ENCODE results near the gene HAVCR1.
"Not testable (repeated sequence)": the region's sequence is repeated elsewhere in the genome, so short reads cannot be mapped to it uniquely, and the experiment has no call there.

The HAVCR1 gene

GRCh38 chr5:157059093-157059539 lies at the start of gene HAVCR1:
Gene HAVCR1 (minus strand): TSS chr5:157059116. CDS start chr5:157057943, 1,173 bp downstream.
- no peak for DNase-seq

- no peak for DNase-seq
Observed at GRCh38 chr5:157107508-157107907, 48.6 kb upstream of the HAVCR1 start.

- DNase-seq: peak; percentile 60
Observed at GRCh38 chr5:157106630-157107461, 47.9 kb upstream of the HAVCR1 start.

GRCh38 chr5:157100140-157100679 lies 41.3 kb upstream of the HAVCR1 start:
- DNase-seq: peak; percentile 43

- DNase-seq: no peak
Observed at GRCh38 chr5:157088342-157088990, 29.6 kb upstream of the HAVCR1 start.

- no peak for DNase-seq
Observed at GRCh38 chr5:157086751-157087359, 27.9 kb upstream of the HAVCR1 start.

GRCh38 chr5:157085930-157086329 lies 27.0 kb upstream of the HAVCR1 start:
- no peak for DNase-seq

- DNase-seq: no peak
Observed at GRCh38 chr5:157080286-157080685, 21.4 kb upstream of the HAVCR1 start.

GRCh38 chr5:157076558-157076957 lies 17.6 kb upstream of the HAVCR1 start:
- no peak for DNase-seq

- DNase-seq: no peak
Observed at GRCh38 chr5:157072508-157072907, 13.6 kb upstream of the HAVCR1 start.

- DNase-seq: no peak
Observed at GRCh38 chr5:157069949-157070348, 11.0 kb upstream of the HAVCR1 start.

GRCh38 chr5:157068785-157069184 lies 9.9 kb upstream of the HAVCR1 start:
- no peak for DNase-seq

GRCh38 chr5:157068339-157068738 lies 9.4 kb upstream of the HAVCR1 start:
- no peak for DNase-seq

GRCh38 chr5:157067005-157067404 lies 8.1 kb upstream of the HAVCR1 start:
- DNase-seq: no peak

GRCh38 chr5:157066080-157066479 lies 7.2 kb upstream of the HAVCR1 start:
- no peak for DNase-seq

GRCh38 chr5:157063776-157064430 lies 5.0 kb upstream of the HAVCR1 start:
- no peak for DNase-seq

GRCh38 chr5:157059891-157060290 lies 975 bp upstream of the HAVCR1 start:
- DNase-seq: no peak

GRCh38 chr5:157057459-157058370 lies 1.2 kb downstream of the HAVCR1 start:
- no peak for DNase-seq

GRCh38 chr5:157056848-157057247 lies 2.1 kb downstream of the HAVCR1 start:
- DNase-seq: not testable (repeated sequence)

GRCh38 chr5:157051604-157052245 lies 7.2 kb downstream of the HAVCR1 start:
- no peak for DNase-seq

GRCh38 chr5:157050050-157050449 lies 8.9 kb downstream of the HAVCR1 start:
- no peak for DNase-seq
